Ectodermal cell (in vitro differentiated cells): ENCODE data around the gene AGPAT1.
A peak's percentile ranks its signal among the peaks of the same experiment; 100 is the strongest.

Experiments used
- H3K27ac ChIP-seq: 2 replicates; pipeline ENCODE4 v1.7.0; 2013; ENCODE audit warnings: mild to moderate bottlenecking, low read depth, low read length; ENCODE audit not compliant: insufficient read depth, poor library complexity, severe bottlenecking
- H3K27me3 ChIP-seq: 2 replicates; pipeline ENCODE4 v1.7.0; 2013; ENCODE audit warnings: mild to moderate bottlenecking, low read length; ENCODE audit not compliant: insufficient read depth, control insufficient read depth, poor library complexity, severe bottlenecking
- H3K36me3 ChIP-seq: one replicate; pipeline ENCODE4 v1.7.0; 2013; ENCODE audit warnings: low read length; ENCODE audit not compliant: control insufficient read depth, insufficient read depth
- H3K4me1 ChIP-seq: one replicate; pipeline ENCODE4 v1.7.0; 2013; ENCODE audit warnings: low read length; ENCODE audit not compliant: control insufficient read depth, insufficient read depth
- H3K4me3 ChIP-seq: 2 replicates; pipeline ENCODE4 v1.7.0; 2013; ENCODE audit warnings: low read depth, low read length, control low read depth; ENCODE audit not compliant: insufficient read depth
- H3K9me3 ChIP-seq: 2 replicates; pipeline ENCODE4 v1.7.0; 2013; ENCODE audit warnings: mild to moderate bottlenecking, low read length, moderate library complexity; ENCODE audit not compliant: control insufficient read depth
- WGBS, 2 experiments: methylation state at CpG; one replicate each; pipeline ENCODE4 v1.1.7; 2013; ENCODE audit warnings: missing lambda C conversion rate in 2 of 2; 5-methylcytosine and 5-hydroxymethylcytosine counted together

AGPAT1 gene

GRCh38 chr6:32131439-32131948 is 44.4 kb downstream of the AGPAT1 start:
- peaks cover 4% of the 10 kb centered on the region for H3K27me3 ChIP-seq
- no peaks in the 10 kb centered on the region for H3K9me3 ChIP-seq
- H3K36me3 ChIP-seq, result no peaks in the 10 kb centered on the region
- no peak overlapping the region for H3K27ac ChIP-seq
- H3K4me1 ChIP-seq, result peaks cover 24% of the 10 kb centered on the region
- no peak overlapping the region for H3K4me3 ChIP-seq
- WGBS, 2 experiments, result 87 to 93% methylated on average over 10 to 14 of the region's 14 CpGs

GRCh38 chr6:32129297-32130088 is 46.4 kb downstream of the AGPAT1 start:
- Histone ChIP-seq H3K9me3 (no peaks in the 10 kb centered on the region), H3K27ac (peak overlapping the region; percentile 44), H3K4me3 (peak overlapping the region; percentile 96), H3K36me3 (no peaks in the 10 kb centered on the region), H3K27me3 (peaks cover 4% of the 10 kb centered on the region), H3K4me1 (peaks cover 24% of the 10 kb centered on the region)
- 47% methylated on average over 22 of the region's 22 CpGs for WGBS, 2 experiments

GRCh38 chr6:32128751-32129296 is 47.1 kb downstream of the AGPAT1 start:
- peak overlapping the region; percentile 96 for H3K4me3 ChIP-seq
- H3K4me1 ChIP-seq, result peaks cover 24% of the 10 kb centered on the region
- WGBS, 2 experiments, result 88 to 91% methylated on average over 13 of the region's 13 CpGs
- no peak overlapping the region for H3K27ac ChIP-seq
- no peaks in the 10 kb centered on the region for H3K36me3 ChIP-seq
- peaks cover under 1% of the 10 kb centered on the region for H3K27me3 ChIP-seq
- H3K9me3 ChIP-seq, result no peaks in the 10 kb centered on the region

GRCh38 chr6:32127717-32128592 is 47.9 kb downstream of the AGPAT1 start, which contains the start of gene ATF6B:
TSS of gene ATF6B (minus strand) at chr6:32128246. CDS start at chr6:32128207, 39 bp downstream.
- Histone ChIP-seq H3K27ac (peak within 1 kb of the TSS; percentile 94), H3K4me3 (peak within 1 kb of the TSS; percentile 96), H3K4me1 (peaks cover 24% of the 10 kb centered on the region), H3K36me3 (no peaks in the 10 kb centered on the region), H3K9me3 (no peaks in the 10 kb centered on the region), H3K27me3 (no peaks in the 10 kb centered on the region)
- WGBS, 2 experiments, result 0% methylated on average over 44 of the region's 44 CpGs

- H3K36me3 ChIP-seq, result no peaks in the 10 kb centered on the region
- H3K27ac ChIP-seq, result peak overlapping the region; percentile 94
- H3K4me3 ChIP-seq, result peak overlapping the region; percentile 91
- no peaks in the 10 kb centered on the region for H3K27me3 ChIP-seq
- H3K4me1 ChIP-seq, result peaks cover 24% of the 10 kb centered on the region
- H3K9me3 ChIP-seq, result no peaks in the 10 kb centered on the region
- WGBS, 2 experiments, result 18 to 19% methylated on average over 9 of the region's 9 CpGs
These were observed 48.5 kb downstream of the AGPAT1 start for GRCh38 chr6:32127409-32127716.

- Histone ChIP-seq H3K4me1 (peaks cover 24% of the 10 kb centered on the region), H3K9me3 (no peaks in the 10 kb centered on the region), H3K36me3 (peaks cover 4% of the 10 kb centered on the region), H3K4me3 (peak overlapping the region; percentile 91), H3K27me3 (no peaks in the 10 kb centered on the region), H3K27ac (no peak overlapping the region)
- whole genome bisulfite sequencing, 2 experiments, result 86 to 91% methylated on average over 7 to 8 of the region's 8 CpGs
These were observed 49.0 kb downstream of the AGPAT1 start for GRCh38 chr6:32126880-32127279.

- Histone ChIP-seq H3K4me1 (peaks cover 14% of the 10 kb centered on the region), H3K9me3 (no peaks in the 10 kb centered on the region), H3K36me3 (peaks cover 11% of the 10 kb centered on the region), H3K27me3 (no peaks in the 10 kb centered on the region), H3K27ac (no peak overlapping the region), H3K4me3 (no peak overlapping the region)
- WGBS, 2 experiments, result 90 to 92% methylated on average over 4 of the region's 4 CpGs
These were observed 52.2 kb downstream of the AGPAT1 start for GRCh38 chr6:32123681-32124080.

- peaks cover 36% of the 10 kb centered on the region for H3K36me3 ChIP-seq
These were observed 55.3 kb downstream of the AGPAT1 start for GRCh38 chr6:32120573-32121059.

GRCh38 chr6:32118782-32119628 is 56.9 kb downstream of the AGPAT1 start:
- Histone ChIP-seq H3K27me3 (no peaks in the 10 kb centered on the region), H3K4me1 (no peaks in the 10 kb centered on the region), H3K9me3 (no peaks in the 10 kb centered on the region), H3K36me3 (peaks cover 37% of the 10 kb centered on the region), H3K4me3 (no peak overlapping the region), H3K27ac (peak overlapping the region; percentile 47)
- WGBS, 2 experiments, result 30 to 34% methylated on average over 16 to 17 of the region's 17 CpGs

More at GRCh38 chr6:32120573-32121059, 55.3 kb downstream of the AGPAT1 start:
- H3K9me3 ChIP-seq, result no peaks in the 10 kb centered on the region
- H3K4me3 ChIP-seq, result no peak overlapping the region
- 93 to 98% methylated on average over 12 of the region's 12 CpGs for WGBS, 2 experiments
- no peak overlapping the region for H3K27ac ChIP-seq
- no peaks in the 10 kb centered on the region for H3K27me3 ChIP-seq
- H3K4me1 ChIP-seq, result no peaks in the 10 kb centered on the region
